Nephron progenitor cell (in vitro differentiated cells): ENCODE data around the gene MBOAT2.

ENCODE experiments used
- DNase-seq: peaks from one replicate; pipeline ENCODE4 v3.0.0; 2021
- H3K27ac Mint-ChIP-seq: 2 replicates; pipeline ENCODE4 v1.8.0; 2021; ENCODE audit warnings: mild to moderate bottlenecking, moderate library complexity, mixed read lengths
- H3K27me3 Mint-ChIP-seq: 2 replicates; pipeline ENCODE4 v1.8.0; 2021; ENCODE audit warnings: mild to moderate bottlenecking, low read depth, mixed read lengths; ENCODE audit not compliant: poor library complexity
- H3K36me3 Mint-ChIP-seq: 2 replicates; pipeline ENCODE4 v1.8.0; 2021; ENCODE audit warnings: low read depth, mixed read lengths
- H3K4me1 Mint-ChIP-seq: 2 replicates; pipeline ENCODE4 v1.8.0; 2021; ENCODE audit warnings: mixed read lengths
- H3K4me3 Mint-ChIP-seq: 2 replicates; pipeline ENCODE4 v1.8.0; 2021; ENCODE audit warnings: mild to moderate bottlenecking, moderate library complexity, mixed read lengths
- H3K9me3 Mint-ChIP-seq: 2 replicates; pipeline ENCODE4 v1.8.0; 2021; ENCODE audit warnings: mild to moderate bottlenecking, moderate library complexity, mixed read lengths
- CTCF ChIP-seq: fragments of 200-600 bp; sonication (generic); IDR thresholded peaks from 2 replicates; pipeline ENCODE4 v1.5.0; 2021; ENCODE audit warnings: antibody characterized with exemption

The MBOAT2 gene

GRCh38 chr2:9030841-9031240 is 27.4 kb upstream of the MBOAT2 start:
- Mint-ChIP-seq H3K27me3 (peaks cover 32% of the 10 kb centered on the region), H3K36me3 (no peaks in the 10 kb centered on the region), H3K4me3 (no peak overlapping the region), H3K4me1 (peaks cover 19% of the 10 kb centered on the region), H3K9me3 (peaks cover 1% of the 10 kb centered on the region), H3K27ac (no peak overlapping the region)
- no peak for TF ChIP-seq CTCF
- DNase-seq, result no peak

- H3K4me1 Mint-ChIP-seq, result peaks cover 19% of the 10 kb centered on the region
- no peak for DNase-seq
- TF ChIP-seq CTCF, result no peak
- peaks cover 32% of the 10 kb centered on the region for H3K27me3 Mint-ChIP-seq
- no peak overlapping the region for H3K4me3 Mint-ChIP-seq
- no peaks in the 10 kb centered on the region for H3K36me3 Mint-ChIP-seq
- H3K9me3 Mint-ChIP-seq, result no peaks in the 10 kb centered on the region
- no peak overlapping the region for H3K27ac Mint-ChIP-seq
Observed at GRCh38 chr2:9030190-9030589, 26.7 kb upstream of the MBOAT2 start.

GRCh38 chr2:9029721-9030120 is 26.2 kb upstream of the MBOAT2 start:
- DNase-seq, result no peak
- Mint-ChIP-seq H3K36me3 (no peaks in the 10 kb centered on the region), H3K4me1 (peaks cover 19% of the 10 kb centered on the region), H3K27ac (no peak overlapping the region), H3K9me3 (no peaks in the 10 kb centered on the region), H3K27me3 (peaks cover 32% of the 10 kb centered on the region), H3K4me3 (no peak overlapping the region)
- TF ChIP-seq CTCF, result no peak

GRCh38 chr2:9027884-9028283 is 24.4 kb upstream of the MBOAT2 start:
- no peak for TF ChIP-seq CTCF

GRCh38 chr2:9025746-9026145 is 22.3 kb upstream of the MBOAT2 start:
- Mint-ChIP-seq H3K4me1 (no peaks in the 10 kb centered on the region), H3K36me3 (no peaks in the 10 kb centered on the region), H3K4me3 (no peak overlapping the region), H3K27me3 (peaks cover 23% of the 10 kb centered on the region), H3K9me3 (no peaks in the 10 kb centered on the region), H3K27ac (no peak overlapping the region)
- no peak for TF ChIP-seq CTCF
- no peak for DNase-seq

More at GRCh38 chr2:9027884-9028283, 24.4 kb upstream of the MBOAT2 start:
- no peak overlapping the region for H3K4me3 Mint-ChIP-seq
- no peaks in the 10 kb centered on the region for H3K9me3 Mint-ChIP-seq
- H3K27ac Mint-ChIP-seq, result no peak overlapping the region
- H3K4me1 Mint-ChIP-seq, result peaks cover 8% of the 10 kb centered on the region
- peaks cover 29% of the 10 kb centered on the region for H3K27me3 Mint-ChIP-seq
- no peaks in the 10 kb centered on the region for H3K36me3 Mint-ChIP-seq
- DNase-seq, result no peak

- Mint-ChIP-seq H3K9me3 (no peaks in the 10 kb centered on the region), H3K36me3 (no peaks in the 10 kb centered on the region), H3K4me1 (no peaks in the 10 kb centered on the region), H3K27me3 (peaks cover 23% of the 10 kb centered on the region), H3K27ac (no peak overlapping the region), H3K4me3 (no peak overlapping the region)
- TF ChIP-seq CTCF, result no peak
- no peak for DNase-seq
Observed at GRCh38 chr2:9024575-9024974, 21.1 kb upstream of the MBOAT2 start.
